Measurements from ENCODE around the gene ABCC12.
"Not testable (repeated sequence)": the region's sequence is repeated elsewhere in the genome, so short reads cannot be mapped to it uniquely, and the experiment has no call there.

ABCC12 gene

GRCh38 chr16:48155926-48156789 lies at the start of gene ABCC12:
ABCC12 (minus strand) TSS chr16:48155993; CDS start chr16:48146424, 9,569 bp downstream.
- DNase-seq, result no peak

- DNase-seq, result no peak
Measured at GRCh38 chr16:48204825-48205151, 49.0 kb upstream of the ABCC12 start.

GRCh38 chr16:48203974-48204824 lies 48.4 kb upstream of the ABCC12 start:
- no peak for DNase-seq

GRCh38 chr16:48201515-48202201 lies 45.9 kb upstream of the ABCC12 start:
- DNase-seq, result no peak

- DNase-seq, result no peak
Measured at GRCh38 chr16:48197294-48197693, 41.5 kb upstream of the ABCC12 start.

- DNase-seq, result no peak
Measured at GRCh38 chr16:48194828-48195556, 39.2 kb upstream of the ABCC12 start.

GRCh38 chr16:48193846-48194245 lies 38.1 kb upstream of the ABCC12 start:
- DNase-seq, result no peak

- DNase-seq, result peak; percentile 5
Measured at GRCh38 chr16:48188449-48189102, 32.8 kb upstream of the ABCC12 start.

- no peak for DNase-seq
Measured at GRCh38 chr16:48187779-48188178, 32.0 kb upstream of the ABCC12 start.

GRCh38 chr16:48184681-48185080 lies 28.9 kb upstream of the ABCC12 start:
- DNase-seq, result no peak

GRCh38 chr16:48182979-48183537 lies 27.3 kb upstream of the ABCC12 start:
- DNase-seq, result no peak

- DNase-seq, result not testable (repeated sequence)
Measured at GRCh38 chr16:48181746-48182520, 26.1 kb upstream of the ABCC12 start.

GRCh38 chr16:48180868-48181480 lies 25.2 kb upstream of the ABCC12 start:
- DNase-seq, result no peak

GRCh38 chr16:48176635-48177408 lies 21.0 kb upstream of the ABCC12 start:
- no peak for DNase-seq

GRCh38 chr16:48173889-48174288 lies 18.1 kb upstream of the ABCC12 start:
- DNase-seq, result no peak

GRCh38 chr16:48172682-48173081 lies 16.9 kb upstream of the ABCC12 start:
- no peak for DNase-seq

- no peak for DNase-seq
Measured at GRCh38 chr16:48169896-48170295, 14.1 kb upstream of the ABCC12 start.

- no peak for DNase-seq
Measured at GRCh38 chr16:48168075-48168474, 12.3 kb upstream of the ABCC12 start.

- not testable (repeated sequence) for DNase-seq
Measured at GRCh38 chr16:48166617-48167016, 10.8 kb upstream of the ABCC12 start.

All from hematopoietic multipotent progenitor cell treated with erythropoietin and hydrocortisone succinate and interleukin-3 and kit ligand, for 8 days (in vitro differentiated cells).